Epidermal melanocyte (primary cell): ENCODE results near the gene KDM7A.

Source experiments
- DNase-seq: peaks from one replicate; pipeline ENCODE4 v3.0.0; 2011; ENCODE audit warnings: low spot score; ENCODE audit not compliant: insufficient read length

KDM7A gene

DNA sequence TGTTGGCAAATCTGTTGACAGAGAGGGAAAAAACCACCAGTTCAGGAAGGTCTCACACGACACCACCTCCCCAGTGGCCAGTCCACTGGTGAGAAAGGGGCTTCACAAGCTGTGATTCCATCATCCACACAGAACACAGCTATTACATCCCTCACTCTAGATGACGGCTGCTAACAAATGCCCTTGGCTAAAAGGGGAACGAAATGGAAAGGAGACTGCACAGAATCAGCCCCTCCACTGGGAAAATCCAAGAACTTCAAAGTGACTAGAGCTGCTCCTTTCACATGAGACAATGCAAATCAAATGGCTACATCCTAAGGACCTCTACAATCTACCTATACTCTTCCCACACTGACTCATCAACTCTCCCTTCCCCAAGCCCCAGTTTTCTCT is 119.6 kb downstream of the KDM7A start:
- DNase-seq, result no peak

DNA sequence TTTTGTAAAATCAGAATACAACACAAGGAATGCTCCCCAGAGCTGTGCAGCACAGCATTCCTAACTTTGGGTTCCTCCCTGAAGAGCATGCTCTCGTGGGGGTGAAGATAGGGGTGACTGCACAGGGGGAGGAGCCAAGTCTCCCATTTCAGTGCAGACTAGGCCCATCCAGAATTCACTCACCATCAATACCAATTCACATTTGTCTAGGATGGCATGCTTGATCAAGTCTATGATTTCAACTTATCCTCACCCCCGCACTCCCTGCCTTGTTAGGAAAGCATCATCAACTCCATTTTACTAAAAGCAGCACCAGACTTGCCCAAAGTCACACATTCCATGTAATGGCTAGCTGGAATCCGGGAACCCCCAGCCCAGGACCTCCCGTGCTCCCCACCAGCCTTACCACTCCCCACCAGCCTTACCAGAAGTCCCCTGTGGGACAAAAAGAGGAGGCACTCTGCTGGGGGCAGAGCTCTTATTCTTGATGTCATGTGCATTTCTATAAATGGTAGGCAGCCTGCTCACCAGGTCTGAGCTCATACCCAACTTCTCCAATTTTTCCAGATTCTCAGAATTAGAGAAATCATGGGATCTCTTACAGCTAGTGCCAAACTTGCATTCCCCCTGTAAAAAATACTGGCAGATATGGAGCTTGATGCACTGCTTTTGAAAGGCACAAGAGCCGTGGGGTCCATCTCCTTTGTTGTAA is 120.2 kb downstream of the KDM7A start:
- no peak for DNase-seq

DNA sequence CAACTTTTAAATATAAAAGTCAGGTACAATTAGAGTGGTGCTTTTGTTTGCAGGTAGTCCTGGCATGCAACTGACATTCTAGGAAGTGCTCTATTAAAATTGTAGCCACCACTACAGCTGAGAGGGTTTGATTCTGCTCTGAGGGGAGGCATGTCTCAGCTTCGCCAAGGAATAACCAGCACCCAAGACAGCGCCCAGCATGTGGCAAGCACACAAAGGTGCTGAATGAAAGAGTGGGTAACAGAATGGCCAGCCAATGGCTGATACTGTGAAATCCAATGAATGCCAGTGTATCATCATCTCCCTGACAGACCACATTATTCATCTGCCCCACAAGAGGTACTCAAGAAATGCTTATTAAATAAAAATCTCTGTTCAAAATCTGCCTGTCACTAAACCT is 121.0 kb downstream of the KDM7A start:
- DNase-seq, result no peak

DNA sequence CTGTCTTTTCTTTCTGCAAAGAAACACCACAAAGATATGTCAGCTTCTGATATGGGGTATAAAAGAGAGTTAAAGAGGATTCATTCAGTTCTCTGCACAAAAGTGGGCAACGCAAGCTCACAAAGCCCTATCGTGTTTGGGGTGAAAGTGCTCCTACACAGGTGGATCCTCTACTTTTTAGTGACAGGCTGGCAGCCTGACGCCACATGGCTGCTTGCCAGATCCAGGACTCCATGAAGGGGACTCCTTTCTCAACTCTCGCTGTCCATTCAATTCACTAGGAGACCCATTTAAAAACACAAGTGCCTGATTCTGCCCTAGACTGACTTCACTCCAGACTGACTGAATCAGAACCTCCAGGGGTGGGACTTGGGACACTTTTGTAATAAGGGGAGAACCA is 122.0 kb downstream of the KDM7A start:
- DNase-seq, result no peak

DNA sequence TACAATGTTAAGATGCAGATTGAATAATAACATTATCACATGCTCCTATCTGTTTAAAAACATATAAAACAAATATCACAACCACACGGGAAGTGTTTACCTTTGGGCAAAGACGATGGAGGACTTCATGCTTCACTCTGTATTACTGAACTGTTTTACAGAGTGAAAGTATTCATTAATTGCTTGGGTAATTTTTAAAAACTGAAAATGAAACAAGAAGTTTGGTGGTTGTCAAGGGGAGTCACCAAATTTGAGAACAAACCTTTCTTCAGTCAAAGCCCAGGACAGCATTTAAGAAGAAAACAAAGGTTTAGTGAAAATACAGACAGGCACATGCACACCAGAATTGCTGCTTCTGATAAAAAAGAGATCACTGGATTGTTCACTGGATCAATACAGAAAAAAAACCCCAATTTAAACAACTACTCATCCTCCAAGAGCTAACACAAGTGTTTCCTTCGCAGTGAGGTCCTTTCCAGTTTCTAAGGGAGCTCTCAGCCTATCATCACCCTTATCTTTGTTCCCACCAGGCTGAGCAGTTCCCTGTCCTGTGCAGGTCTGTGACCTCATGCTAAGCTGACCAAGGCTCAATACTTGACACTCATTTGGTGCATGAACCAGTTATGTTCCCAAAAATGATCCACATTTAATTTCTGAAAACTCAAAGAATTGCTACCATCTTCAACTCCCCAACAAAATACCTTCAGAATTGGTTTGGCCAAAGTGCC is 122.8 kb downstream of the KDM7A start:
- no peak for DNase-seq

DNA sequence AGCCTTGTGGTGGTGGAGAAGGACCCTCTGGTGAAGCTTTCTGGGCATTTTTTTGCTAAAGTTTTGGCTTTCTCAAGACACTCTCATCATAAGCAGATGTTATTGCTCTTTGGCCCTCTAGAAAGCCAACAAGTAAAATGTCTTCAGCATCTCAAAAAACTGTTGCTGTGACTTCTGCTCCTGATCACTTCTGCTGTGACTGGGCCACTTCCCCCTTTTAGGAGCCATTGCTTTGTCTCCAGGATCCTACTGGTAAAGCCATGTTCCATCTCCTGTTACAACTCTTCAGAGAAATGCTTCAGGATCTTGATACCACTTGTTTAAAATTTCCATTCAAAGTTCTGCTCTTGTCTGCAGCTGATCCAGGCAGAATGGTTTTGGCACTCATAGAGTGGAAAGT is 125.0 kb downstream of the KDM7A start:
- no peak for DNase-seq

DNA sequence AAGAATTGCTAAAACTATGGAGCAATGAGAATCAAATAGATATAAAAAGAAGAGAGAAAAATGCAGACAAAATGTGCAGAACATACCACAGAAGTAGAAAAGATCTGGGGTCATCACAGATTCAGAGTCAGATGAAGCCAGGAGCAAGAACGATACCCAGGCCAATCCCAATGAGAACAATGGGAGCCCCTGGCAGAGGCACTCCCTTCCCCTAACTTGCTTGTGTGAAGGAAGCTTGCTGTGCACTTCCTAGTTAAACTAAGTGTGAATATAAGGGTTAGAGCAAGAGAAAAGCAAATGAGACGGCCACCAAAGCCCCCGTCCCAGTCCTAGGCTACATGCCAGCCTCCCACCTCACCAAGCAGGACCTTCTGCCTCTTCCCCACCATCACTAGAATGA is 126.7 kb downstream of the KDM7A start:
- DNase-seq, result no peak

DNA sequence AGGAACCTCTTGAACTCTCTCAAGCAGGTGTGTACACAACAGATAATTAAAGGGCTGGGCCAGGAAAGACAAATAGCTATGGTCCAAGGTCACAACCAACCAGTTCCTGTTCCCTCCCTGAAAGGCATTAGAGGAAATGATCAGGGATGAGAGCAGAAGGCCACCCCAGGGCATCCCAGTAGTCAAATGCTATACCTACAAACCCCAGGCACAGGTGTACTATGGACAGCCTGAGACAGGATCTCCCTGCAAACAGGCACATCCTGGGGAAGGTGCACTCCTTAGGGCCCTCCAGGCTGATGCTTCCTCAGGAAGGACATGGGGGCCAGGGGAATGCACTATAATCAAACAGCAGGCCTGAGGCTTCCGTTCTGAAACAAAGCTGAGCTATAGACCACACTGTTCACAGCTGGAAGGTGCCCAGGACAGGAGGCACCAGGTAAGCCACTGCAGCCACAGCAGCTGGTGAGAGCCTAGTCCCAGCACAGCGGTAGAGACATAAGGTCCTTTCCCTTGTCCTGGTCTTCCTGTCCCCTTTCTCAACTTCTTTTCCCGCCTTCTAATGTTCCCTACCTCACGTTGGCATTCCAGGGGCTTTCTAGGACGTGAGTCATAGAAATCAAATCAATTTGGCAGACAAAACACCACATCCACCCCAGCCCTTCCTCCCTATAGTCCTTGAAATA is 127.3 kb downstream of the KDM7A start:
- DNase-seq, result no peak

DNA sequence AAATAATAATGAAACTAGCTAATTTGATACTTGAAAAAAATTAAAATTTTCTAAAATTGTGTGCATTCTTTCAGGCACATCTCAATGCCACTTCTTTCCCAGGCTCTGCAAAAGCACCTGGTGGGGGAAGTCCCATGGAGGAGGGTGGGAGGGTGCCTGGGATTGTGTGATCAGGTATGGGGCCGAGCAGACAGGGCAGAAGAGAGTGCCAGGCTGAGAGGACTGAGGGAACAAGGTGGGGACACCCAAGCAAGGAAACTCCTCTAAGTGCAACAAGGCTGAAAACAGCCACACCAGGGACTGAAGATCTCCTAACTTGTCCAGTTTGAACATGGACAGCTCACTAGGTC is 127.8 kb downstream of the KDM7A start:
- DNase-seq, result no peak

DNA sequence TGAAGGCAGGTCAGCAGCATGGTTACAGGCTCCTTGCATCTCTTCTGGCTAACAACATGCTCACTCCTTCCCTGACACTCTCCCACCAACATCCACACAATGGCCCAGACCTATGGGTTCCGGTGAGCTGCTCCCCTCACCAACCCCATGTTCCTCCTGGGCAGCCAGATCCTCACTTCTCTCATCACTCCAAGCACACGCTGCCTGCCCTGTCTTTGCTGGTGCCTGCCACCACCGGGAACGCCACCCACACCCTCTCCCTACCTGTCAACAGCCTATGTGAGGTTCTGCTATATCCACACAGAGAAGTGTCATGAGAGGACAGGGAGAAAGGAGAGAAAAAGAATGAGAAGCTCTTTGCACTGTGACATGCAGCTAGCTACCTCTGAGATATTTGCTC is 128.6 kb downstream of the KDM7A start:
- DNase-seq, result no peak

DNA sequence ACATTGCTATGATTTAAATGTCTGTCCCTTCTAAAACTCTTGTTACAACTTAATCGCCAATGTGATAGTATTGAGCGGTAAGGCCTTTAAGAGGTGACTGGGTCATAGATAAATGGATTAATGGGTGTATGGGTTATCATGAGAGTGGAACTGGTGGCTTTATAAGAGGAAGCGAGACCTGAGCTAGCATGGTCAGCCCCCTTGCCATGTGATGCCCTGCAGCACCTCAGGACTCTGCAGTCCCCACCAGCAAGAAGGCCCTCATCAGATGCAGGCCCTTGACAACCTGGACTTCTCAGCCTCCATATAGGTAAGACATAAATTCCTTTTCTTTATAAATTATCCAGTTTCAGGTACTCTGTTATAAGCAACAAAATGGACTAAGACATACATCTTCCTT is 129.6 kb downstream of the KDM7A start:
- no peak for DNase-seq

DNA sequence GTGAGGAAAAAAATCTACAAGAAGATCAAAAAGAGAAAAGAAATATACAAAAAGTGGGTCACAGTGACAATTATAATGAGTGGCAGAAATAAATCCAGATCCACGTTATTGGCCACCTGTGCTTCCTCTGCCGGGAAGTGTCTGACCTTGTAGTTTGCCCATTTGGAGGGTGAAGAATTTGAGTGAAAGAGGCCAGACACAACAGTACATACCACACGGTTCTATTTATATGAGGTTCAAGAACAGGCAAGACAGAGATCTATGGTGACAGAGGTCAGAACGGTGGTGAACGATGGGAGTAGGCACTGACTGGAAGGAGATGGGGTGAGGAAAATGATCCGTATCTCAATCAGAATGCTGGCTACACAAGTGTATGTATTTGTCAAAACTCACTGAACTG is 131.1 kb downstream of the KDM7A start:
- DNase-seq, result no peak

DNA sequence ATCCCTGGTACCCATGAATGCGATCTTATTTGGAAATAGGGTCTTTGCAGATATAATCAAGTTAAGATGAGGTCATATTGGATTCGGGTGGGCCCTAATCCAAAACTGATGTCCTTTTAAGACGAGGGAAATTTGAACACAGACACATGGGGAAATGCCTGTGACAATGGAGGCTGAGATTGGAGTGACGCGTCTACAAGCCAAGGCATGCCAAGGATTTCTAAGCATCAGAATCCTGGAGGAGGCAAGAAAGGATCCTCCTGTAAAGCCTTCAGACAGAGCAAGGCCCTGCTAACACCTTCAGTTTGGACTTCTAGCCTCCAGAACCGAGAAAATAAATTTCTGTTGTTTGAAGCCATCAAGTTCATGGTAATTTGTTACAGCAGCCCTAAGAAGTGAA is 132.5 kb downstream of the KDM7A start:
- no peak for DNase-seq

DNA sequence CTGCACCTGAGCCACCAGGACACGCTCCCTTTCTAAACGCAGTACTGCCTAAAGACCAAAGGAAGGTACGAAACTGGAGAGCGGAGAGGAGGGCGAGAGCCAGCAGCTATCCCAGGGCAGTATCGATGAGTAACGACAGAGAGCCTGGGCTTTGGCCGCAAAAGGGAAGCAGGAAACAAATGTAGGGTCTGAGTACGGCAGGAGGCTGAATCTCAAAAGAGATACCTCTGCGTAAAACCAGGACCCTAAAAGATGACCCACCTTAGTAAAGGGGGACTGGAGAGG is 134.5 kb downstream of the KDM7A start:
- DNase-seq, result no peak

DNA sequence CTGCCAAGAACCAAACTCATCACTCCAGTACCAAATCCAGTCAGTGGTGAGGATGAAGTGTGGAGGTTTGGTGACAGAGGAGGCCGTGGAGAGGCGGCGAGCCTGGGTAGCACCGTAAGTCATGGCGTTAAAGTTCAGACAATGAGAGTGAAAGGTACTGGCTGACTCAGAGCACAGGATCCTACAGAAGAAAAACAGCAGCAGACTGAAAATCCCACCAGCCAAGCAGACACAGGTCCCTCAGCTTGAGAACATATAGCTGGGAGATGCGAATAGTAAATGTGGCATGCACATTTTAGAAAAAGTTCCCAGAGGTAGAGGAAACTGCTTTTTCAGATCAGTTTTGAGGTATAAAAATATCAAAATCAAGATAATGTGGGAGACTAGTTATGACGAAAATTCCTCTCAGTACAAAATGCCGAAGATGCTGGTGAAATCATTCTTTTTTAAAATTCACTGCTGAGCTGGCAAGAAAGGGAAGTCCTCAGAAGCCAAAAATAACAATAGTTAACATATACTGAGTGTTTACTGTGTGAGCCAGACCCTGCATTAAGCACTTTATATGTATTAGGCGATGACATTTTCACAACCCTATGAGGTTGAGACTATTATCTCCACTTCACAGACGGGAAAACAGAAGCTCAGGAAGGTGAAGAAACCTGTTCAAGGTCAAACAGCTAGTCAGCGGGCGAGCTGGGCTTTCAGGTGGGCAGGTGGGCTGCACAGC is 135.0 kb downstream of the KDM7A start:
- DNase-seq, result no peak

DNA sequence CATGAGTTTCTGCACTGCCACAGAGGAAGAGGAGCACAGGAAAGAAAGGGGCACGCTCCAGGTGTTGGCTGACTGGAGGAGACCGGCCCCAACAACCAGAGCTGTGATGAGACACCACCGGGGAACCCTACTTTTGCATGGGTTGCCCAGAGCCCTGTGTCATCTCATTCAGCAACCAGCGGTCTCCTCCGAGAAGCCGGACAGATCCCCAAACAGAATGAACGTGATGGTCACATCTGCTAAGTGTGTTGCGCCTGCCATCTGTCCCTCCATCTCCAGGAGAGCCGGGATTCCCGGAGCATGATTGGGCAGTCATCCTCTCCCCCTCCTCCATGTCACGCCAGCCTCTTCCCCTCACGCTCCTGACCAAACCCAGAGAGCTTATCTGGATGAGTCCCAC is 136.9 kb downstream of the KDM7A start:
- DNase-seq, result no peak

DNA sequence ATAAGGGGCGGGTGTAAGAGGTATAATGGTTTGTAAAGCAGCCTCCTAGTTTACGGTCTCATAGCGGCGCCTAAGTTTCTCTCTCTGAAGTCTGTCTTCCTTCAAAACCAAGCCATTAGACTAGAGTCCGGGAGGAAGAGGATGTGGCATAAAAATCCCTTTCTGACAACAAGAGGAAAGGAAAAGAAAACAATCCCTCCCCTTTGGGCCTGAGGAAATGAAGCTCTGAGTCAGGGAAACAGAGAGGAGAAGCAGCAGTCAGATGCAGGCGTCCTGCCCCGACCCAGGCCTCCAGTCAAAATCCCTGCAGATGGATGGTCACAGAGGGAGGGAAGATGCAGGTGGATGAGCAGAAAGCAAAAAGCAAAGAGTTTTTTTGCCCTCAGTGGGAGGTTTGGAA is 137.7 kb downstream of the KDM7A start:
- no peak for DNase-seq

DNA sequence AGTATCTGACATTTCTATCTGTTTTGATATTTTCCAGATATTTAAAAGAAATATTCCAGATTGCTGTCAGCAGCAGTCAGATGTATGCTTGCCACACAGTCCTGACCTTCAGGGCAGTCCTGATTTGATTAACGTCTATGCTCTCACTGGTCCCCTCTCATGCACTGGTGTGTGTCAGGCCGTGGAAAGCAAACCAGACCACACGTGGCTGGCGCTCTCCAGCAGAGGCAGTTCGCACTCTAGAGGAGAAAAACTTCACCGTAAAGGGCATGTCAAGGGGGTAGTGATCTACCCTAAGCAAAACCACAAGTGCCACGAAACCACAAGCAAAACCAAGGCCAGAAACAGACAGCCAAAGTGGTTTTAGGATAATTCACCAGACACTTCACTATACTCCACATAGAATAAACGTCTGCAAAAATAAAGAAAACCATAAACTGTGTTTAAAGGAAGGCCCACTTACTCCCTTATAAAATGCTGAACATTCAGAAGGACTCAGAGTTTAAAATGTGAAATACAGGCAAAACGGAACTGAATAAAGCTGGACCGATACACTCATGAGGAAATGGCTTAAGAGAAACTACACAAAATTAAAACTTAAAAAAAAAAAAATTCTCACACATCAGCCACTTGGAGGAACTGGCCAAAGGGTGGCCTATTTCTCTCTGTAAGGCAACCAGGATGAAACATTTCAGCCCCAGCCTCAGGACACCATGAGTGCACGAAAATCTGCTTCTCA is 140.4 kb downstream of the KDM7A start:
- no peak for DNase-seq

DNA sequence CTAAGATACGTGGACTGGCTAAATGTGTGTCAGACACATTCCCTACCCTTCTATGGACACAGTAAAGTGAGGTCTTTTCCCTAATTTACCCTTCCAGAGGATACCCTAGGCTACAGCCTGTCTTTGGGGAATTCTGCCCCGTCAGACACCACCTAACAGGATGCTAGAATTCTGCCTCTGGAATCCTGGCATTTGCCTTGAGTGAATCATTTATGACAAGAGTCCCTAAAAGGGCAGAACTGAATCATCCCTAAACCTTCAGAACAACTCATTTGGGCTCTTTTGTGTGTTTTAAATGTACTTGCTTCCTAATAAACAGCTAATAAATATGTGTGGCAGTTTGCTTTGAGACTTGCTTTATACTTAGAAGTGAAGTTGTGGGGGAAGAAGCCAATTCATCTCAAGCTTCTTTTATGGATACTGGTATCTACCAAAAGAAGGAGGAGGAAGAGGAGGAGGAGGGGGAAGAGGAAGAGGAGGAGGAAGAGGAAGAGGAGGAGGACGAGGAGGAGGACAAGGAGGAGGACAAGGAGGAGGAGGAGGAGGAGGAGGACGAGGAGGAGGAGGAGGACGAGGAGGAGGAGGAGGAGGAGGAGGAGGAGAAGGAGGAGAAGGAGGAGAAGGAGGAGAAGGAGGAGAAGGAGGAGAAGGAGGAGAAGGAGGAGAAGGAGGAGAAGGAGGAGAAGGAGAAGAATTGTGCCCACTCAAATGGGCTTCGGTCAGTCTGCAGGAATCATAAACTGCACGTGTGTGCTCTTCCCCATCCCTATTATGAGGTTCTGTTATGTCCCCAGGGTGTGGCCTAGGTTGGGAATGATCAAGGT is 141.2 kb downstream of the KDM7A start:
- DNase-seq, result no peak
